Transverse colon (tissue), 4 donors: ENCODE data around the gene CAPN9. TPM values are rescaled to one million over a fixed set of nuclear protein-coding genes. Genes with fewer than 3 reads are reported as not detected.

Source experiments
- DNase-seq: peaks from one replicate; pipeline ENCODE4 v3.0.0-alpha.2; 2019
- H3K27ac ChIP-seq, 4 donors: fragments of 200-600 bp; sonication (generic); 2 replicates each; pipeline ENCODE4 v1.5.1; 2016 to 2018; ENCODE audit warnings: inconsistent platforms in 4 of 4
- H3K27me3 ChIP-seq: fragments of 200-600 bp; sonication (generic); 2 replicates; pipeline ENCODE4 v1.5.1; 2017; ENCODE audit warnings: inconsistent platforms
- H3K36me3 ChIP-seq, 4 donors: fragments of 200-600 bp; sonication (generic); 2 replicates each; pipeline ENCODE4 v1.5.1; 2017 to 2019; ENCODE audit warnings: inconsistent platforms in 4 of 4
- H3K4me1 ChIP-seq, 4 donors: fragments of 200-600 bp; sonication (generic); 2 replicates each; pipeline ENCODE4 v1.5.1; 2017 to 2020; ENCODE audit warnings: inconsistent platforms in 4 of 4
- H3K4me3 ChIP-seq, 4 donors: fragments of 200-600 bp; sonication (generic); 1 replicate in 1 of 4; 2 replicates in 3 of 4; pipeline versions ENCODE4 v1.5.1 to v1.6.1; 2017 to 2019; ENCODE audit warnings: inconsistent platforms in 4 of 4
- H3K9me3 ChIP-seq, 2 donors: fragments of 200-600 bp; sonication (generic); 2 replicates each; pipeline ENCODE4 v1.5.1; 2017 to 2019; ENCODE audit warnings: inconsistent platforms in 2 of 2
- EP300 ChIP-seq: sonication (generic); formaldehyde crosslinking; IDR thresholded peaks from one replicate; pipeline ENCODE4 v1.6.1; 2017; ENCODE audit warnings: antibody characterized with exemption, low read depth
- POLR2A ChIP-seq: fragments of 450-650 bp; IDR thresholded peaks from one replicate; pipeline ENCODE4 v1.6.1; 2016; ENCODE audit warnings: antibody characterized with exemption, mild to moderate bottlenecking, moderate library complexity
- POLR2AphosphoS5 ChIP-seq, 3 donors: sonication (generic); formaldehyde crosslinking; IDR thresholded peaks; one replicate each; pipeline ENCODE4 v1.6.1; 2016; ENCODE audit warnings: antibody characterized with exemption in 3 of 3
- WGBS, 2 donors: methylation state at CpG; one replicate each; pipeline ENCODE4 v1.1.5; 2018; ENCODE audit warnings: low coverage in 1 of 2; 5-methylcytosine and 5-hydroxymethylcytosine counted together
- in situ Hi-C, 4 donors: fragments of 200-750 bp; cut with MboI; loops; one replicate each; pipeline versions ENCODE4 v1.15.0 to v1.15.1; 2017; ENCODE audit warnings: low sequenced_read_pairs in 3 of 4, low pct_ligation_motif_present in 1 of 4, low pct_unique_long_range_greater_than_20kb in 1 of 4
- intact Hi-C: fragments of 100-400 bp; cut with DNase I; formaldehyde crosslinking; loops from one replicate; pipeline ENCODE4 v1.15.1; 2023; ENCODE audit warnings: low total_unique reads
- total RNA-seq, 4 donors: library from RNA; depleted of rRNA; stranded (reverse); fragments of >200 nt; gene quantifications; one replicate each; pipeline ENCODE4 v1.1.0, GENCODE V29; 2016
- TF ChIP-seq, protein P1 (sequence below), 5 experiments: fragments of 200-600 bp in 3 of 5; fragments of 450-650 bp in 2 of 5; sonication (generic) in 3 of 5; IDR thresholded peaks; 1 replicate in 2 of 5; 2 replicates in 3 of 5; pipeline ENCODE4 v1.5.1; 2016 to 2017; ENCODE audit warnings: antibody characterized with exemption in 5 of 5, inconsistent platforms in 3 of 5, mild to moderate bottlenecking in 2 of 5, moderate library complexity in 1 of 5

The CAPN9 gene
- total RNA-seq, 4 donors from 2014 or later = 26.3 to 59.9 (median 32.7) TPM

DNA sequence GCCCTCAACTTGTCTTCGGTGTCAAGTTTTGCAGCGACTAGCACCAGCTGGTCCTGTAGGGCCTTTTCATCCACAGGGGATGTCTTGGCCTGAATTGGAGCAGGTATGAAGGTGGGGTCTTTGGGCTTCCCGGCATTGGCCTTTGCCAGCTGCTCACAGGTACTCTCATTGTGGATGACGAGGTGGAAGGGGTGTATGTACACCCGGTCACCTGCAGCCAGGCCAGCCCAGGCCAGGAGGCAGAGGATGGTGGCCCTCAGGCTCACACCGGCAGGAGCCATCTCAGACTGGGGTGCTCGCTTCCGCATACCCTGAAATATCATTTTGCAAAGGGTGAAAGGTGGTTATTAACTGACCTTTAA is 36.7 kb upstream of the CAPN9 start:
- in situ Hi-C loops (no loop called here), intact Hi-C loops (no loop called here)
- DNase-seq = no peak
- no peaks in the 10 kb centered on the region for H3K36me3 ChIP-seq
- H3K4me3 ChIP-seq = no peak overlapping the region
- 80 to 93% methylated on average over 1 to 8 of the region's 8 CpGs for whole genome bisulfite sequencing, 2 donors
- H3K9me3 ChIP-seq = no peaks in the 10 kb centered on the region
- TF ChIP-seq POLR2A = no peak
- TF ChIP-seq, protein P1, sequence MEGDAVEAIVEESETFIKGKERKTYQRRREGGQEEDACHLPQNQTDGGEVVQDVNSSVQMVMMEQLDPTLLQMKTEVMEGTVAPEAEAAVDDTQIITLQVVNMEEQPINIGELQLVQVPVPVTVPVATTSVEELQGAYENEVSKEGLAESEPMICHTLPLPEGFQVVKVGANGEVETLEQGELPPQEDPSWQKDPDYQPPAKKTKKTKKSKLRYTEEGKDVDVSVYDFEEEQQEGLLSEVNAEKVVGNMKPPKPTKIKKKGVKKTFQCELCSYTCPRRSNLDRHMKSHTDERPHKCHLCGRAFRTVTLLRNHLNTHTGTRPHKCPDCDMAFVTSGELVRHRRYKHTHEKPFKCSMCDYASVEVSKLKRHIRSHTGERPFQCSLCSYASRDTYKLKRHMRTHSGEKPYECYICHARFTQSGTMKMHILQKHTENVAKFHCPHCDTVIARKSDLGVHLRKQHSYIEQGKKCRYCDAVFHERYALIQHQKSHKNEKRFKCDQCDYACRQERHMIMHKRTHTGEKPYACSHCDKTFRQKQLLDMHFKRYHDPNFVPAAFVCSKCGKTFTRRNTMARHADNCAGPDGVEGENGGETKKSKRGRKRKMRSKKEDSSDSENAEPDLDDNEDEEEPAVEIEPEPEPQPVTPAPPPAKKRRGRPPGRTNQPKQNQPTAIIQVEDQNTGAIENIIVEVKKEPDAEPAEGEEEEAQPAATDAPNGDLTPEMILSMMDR (IDR thresholded peaks at IDR 0.05) = no peak
- TF ChIP-seq POLR2AphosphoS5 (IDR thresholded peaks at IDR 0.05) = no peak
- TF ChIP-seq EP300 = no peak
- H3K4me1 ChIP-seq = peaks cover 0 to 26% (median 14%) of the 10 kb centered on the region in 4 donors
- no peaks in the 10 kb centered on the region for H3K27me3 ChIP-seq
- H3K27ac ChIP-seq = no peak overlapping the region

DNA sequence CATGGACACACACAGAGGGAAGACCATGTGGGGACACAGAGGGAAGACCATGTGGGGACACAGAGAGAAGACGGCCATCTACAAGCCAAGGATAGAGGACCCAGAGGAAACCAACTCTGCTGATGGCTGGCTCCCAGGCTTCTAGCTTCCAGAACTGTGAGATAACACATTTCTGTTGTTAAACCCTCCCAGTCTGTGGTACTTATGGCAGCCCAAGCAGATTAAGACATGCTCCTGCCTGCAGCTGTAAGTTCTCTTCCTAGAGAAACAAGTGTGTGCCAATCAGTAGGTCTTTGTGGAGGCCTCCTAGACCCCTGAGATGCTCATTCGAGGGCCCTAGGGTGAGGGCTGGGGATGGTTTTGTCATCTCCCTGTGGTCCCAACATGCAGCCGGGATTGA is 35.9 kb upstream of the CAPN9 start:
- Histone ChIP-seq H3K9me3 (no peaks in the 10 kb centered on the region), H3K27me3 (no peaks in the 10 kb centered on the region), H3K4me1 (peaks cover 0 to 26% (median 14%) of the 10 kb centered on the region in 4 donors), H3K36me3 (no peaks in the 10 kb centered on the region), H3K27ac (no peak overlapping the region), H3K4me3 (no peak overlapping the region)
- no peak for DNase-seq
- 82 to 83% methylated on average over 1 to 3 of the region's 3 CpGs for WGBS, 2 donors
- intact Hi-C loops = no loop called here
- no peak for TF ChIP-seq POLR2AphosphoS5 (IDR thresholded peaks at IDR 0.05)
- TF ChIP-seq, protein P1 (IDR thresholded peaks at IDR 0.05) = no peak
- no peak for TF ChIP-seq EP300
- no peak for TF ChIP-seq POLR2A
- in situ Hi-C loops = no loop called here

DNA sequence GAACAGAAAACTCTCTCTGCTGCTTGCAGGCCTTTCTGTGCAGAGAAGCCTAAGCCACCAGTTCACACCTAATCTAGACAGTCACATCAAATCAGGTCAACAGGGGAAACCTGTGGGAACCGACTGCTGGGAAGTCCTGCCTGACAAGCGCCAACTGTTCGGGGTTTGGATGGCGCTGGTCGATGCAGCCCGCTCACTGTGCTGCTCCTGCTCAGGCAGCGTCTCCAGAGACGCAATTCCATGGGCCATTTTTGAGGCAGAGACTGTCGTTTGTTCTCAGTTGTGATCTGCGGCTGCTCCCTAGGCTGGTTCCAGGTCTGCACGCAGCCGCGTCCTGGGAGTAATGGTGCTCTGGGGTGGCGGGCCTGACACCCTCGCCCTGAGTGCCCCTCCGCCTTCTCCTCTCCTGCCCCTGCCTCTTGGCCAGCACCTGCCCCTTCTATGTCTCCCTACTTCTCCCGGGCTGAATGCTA is 34.7 kb upstream of the CAPN9 start:
- Histone ChIP-seq H3K27me3 (no peaks in the 10 kb centered on the region), H3K9me3 (no peaks in the 10 kb centered on the region), H3K4me3 (no peak overlapping the region), H3K4me1 (peaks cover 0 to 26% (median 14%) of the 10 kb centered on the region in 4 donors), H3K36me3 (no peaks in the 10 kb centered on the region), H3K27ac (no peak overlapping the region)
- no peak for DNase-seq
- 93% methylated on average over 17 of the region's 17 CpGs; no CpG with 5 or more reads in 1 of the 2 donors for WGBS, 2 donors
- TF ChIP-seq POLR2A (no peak), EP300 (no peak), POLR2AphosphoS5 (IDR thresholded peaks at IDR 0.05) (no peak)
- TF ChIP-seq, protein P1 (IDR thresholded peaks at IDR 0.05) = no peak
- in situ Hi-C loops (no loop called here), intact Hi-C loops (no loop called here)

DNA sequence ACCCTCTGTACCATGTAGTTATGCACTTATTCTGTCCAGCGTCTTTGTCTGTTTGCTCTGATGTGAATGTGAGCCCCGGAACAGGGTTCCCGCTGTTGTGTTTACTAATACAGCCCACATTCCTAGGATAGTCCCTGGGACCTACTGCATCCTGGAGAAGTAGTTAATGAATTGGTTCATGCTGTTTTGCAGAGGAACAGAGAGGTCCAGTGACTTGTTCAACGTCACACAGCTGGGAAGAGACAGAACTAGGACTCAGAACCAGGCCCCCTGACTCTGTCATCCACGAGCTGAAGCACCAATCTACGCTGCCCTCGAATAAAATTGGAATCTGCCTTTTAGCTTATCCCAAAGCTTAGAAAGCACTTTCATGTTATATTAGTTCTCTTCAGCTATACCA is 34.0 kb upstream of the CAPN9 start:
- Histone ChIP-seq H3K4me1 (peaks cover 0 to 22% (median 13%) of the 10 kb centered on the region in 4 donors), H3K36me3 (no peaks in the 10 kb centered on the region), H3K4me3 (no peak overlapping the region), H3K9me3 (no peaks in the 10 kb centered on the region), H3K27ac (no peak overlapping the region), H3K27me3 (no peaks in the 10 kb centered on the region)
- intact Hi-C loops = no loop called here
- no peak for TF ChIP-seq POLR2AphosphoS5 (IDR thresholded peaks at IDR 0.05)
- TF ChIP-seq EP300 = no peak
- TF ChIP-seq, protein P1 (IDR thresholded peaks at IDR 0.05) = no peak
- TF ChIP-seq POLR2A = no peak
- WGBS, 2 donors = 69% methylated on average over 7 of the region's 7 CpGs; no CpG with 5 or more reads in 1 of the 2 donors
- DNase-seq = no peak
- in situ Hi-C loops = no loop called here
